GM03348 (cell line): ENCODE results near the gene TMEM239.
A peak's percentile ranks its signal among the peaks of the same experiment; 100 is the strongest.
"Not testable (repeated sequence)": the region's sequence is repeated elsewhere in the genome, so short reads cannot be mapped to it uniquely, and the experiment has no call there.

Source experiments
- DNase-seq: peaks from one replicate; pipeline ENCODE4 v3.0.0; 2012; ENCODE audit warnings: low spot score

The TMEM239 gene

GRCh38 chr20:2816030-2816582 lies at the start of gene TMEM239:
Gene TMEM239 (plus strand): TSS chr20:2816364. CDS start chr20:2816555, 191 bp downstream.
- no peak for DNase-seq

- DNase-seq: peak; percentile 84
Measured at GRCh38 chr20:2767768-2768631, 48.2 kb upstream of the TMEM239 start.

DNA sequence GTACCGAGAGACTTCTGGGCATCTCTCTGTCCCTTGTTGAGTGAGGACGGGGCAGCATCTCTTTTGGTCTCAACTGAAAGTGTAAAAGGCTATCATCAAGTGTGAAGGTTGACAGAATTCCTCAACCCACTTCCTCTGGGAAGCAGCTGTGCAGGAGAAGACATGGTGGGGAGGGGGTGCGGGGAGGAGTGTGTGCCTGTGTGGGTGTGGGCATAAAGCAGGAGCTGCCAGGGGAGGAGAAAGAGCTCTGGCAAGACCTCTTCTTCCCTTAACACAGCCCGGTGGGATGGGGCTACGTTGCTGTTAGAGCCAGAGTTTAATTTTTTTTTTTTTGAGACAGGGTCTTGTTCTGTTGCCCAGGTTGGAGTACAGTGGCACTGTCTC lies 47.5 kb upstream of the TMEM239 start:
- DNase-seq: no peak

- DNase-seq: not testable (repeated sequence)
Measured at GRCh38 chr20:2770091-2770490, 46.1 kb upstream of the TMEM239 start.

DNA sequence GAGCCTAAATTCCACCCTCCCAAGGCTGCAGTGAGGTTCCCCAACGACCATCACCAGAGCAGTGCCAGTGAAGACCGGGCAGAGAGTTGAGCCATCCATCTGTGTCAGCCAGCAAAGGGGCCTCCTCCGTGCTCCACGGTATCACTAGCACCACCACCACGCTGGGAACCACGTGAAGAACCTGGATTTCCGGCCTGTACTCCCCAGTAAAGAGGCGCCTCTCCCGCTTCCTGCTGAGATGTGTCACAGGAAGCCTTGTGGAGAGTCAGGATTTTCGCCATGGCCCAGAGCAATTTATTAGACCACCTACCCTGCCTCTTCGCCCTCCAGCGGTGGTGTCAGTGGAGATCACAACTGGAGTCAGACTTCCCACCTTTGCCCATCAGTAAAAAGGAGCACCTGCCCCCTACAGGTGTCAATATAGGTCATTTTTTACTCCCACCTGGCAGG lies 44.5 kb upstream of the TMEM239 start:
- peak; percentile 2 for DNase-seq

GRCh38 chr20:2773812-2774211 lies 42.4 kb upstream of the TMEM239 start:
- no peak for DNase-seq

- DNase-seq: no peak
Measured at GRCh38 chr20:2775139-2775538, 41.0 kb upstream of the TMEM239 start.

GRCh38 chr20:2778602-2779321 lies 37.4 kb upstream of the TMEM239 start:
- DNase-seq: no peak

DNA sequence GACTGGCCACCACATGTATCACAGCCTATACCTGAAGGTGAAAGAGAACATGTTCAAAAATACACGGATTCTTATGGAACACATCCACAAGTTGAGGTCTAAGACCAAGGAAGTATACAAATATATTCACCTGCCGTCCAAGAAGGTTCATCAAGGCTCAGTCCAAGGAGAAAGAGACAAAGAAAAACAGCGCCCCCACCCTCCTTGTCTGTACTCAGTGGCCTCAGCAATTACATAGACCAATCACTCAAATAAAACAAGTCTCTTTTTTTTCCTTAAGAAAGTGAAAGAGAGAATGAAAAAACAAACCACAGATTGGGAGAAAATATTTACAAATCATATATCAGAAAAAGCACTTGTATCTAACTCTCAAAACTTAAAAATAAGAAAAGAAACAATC lies 35.2 kb upstream of the TMEM239 start:
- DNase-seq: no peak

GRCh38 chr20:2783908-2784566 lies 32.1 kb upstream of the TMEM239 start:
- DNase-seq: no peak

DNA sequence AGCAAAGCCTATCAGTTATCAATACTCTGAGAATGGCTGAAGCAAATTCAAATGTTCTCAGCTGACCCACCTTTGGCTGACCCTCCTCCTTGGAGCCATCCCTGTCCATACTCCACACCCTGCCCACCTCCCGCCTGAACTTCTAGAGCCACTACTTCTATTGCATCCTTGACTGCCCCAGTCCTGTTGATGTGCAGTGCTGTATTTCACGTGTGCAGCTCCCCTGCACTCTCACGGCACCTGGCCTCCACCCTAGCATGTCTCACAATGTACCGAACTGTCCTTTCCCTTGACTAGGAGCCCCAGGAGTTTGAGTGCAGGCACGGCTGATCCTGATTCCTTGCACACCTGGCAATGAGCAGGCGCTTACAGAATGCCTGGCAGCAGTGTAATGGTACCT lies 22.7 kb upstream of the TMEM239 start:
- DNase-seq: no peak

GRCh38 chr20:2794202-2794748 lies 21.9 kb upstream of the TMEM239 start:
- DNase-seq: no peak

- no peak for DNase-seq
Measured at GRCh38 chr20:2794866-2795447, 21.2 kb upstream of the TMEM239 start.

DNA sequence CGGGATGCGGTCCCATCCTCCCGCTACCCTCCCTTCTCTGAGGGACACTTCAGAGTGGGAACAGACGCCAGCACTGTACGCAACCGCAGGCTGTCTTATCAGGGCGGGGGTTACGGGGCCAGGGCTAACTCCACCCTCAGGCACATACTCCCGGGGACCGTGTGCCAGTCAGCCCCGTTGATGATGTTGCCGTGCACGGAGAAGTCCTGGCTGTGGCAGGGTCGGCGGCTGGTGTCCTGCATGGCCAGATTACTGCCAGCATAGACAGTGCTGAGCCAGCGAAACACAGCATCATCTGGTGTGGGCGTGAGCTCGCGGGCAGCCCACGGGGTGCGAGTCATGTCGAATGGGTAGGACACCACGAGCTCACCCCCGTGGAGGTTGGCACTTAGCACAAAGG lies 20.7 kb upstream of the TMEM239 start:
- DNase-seq: no peak

DNA sequence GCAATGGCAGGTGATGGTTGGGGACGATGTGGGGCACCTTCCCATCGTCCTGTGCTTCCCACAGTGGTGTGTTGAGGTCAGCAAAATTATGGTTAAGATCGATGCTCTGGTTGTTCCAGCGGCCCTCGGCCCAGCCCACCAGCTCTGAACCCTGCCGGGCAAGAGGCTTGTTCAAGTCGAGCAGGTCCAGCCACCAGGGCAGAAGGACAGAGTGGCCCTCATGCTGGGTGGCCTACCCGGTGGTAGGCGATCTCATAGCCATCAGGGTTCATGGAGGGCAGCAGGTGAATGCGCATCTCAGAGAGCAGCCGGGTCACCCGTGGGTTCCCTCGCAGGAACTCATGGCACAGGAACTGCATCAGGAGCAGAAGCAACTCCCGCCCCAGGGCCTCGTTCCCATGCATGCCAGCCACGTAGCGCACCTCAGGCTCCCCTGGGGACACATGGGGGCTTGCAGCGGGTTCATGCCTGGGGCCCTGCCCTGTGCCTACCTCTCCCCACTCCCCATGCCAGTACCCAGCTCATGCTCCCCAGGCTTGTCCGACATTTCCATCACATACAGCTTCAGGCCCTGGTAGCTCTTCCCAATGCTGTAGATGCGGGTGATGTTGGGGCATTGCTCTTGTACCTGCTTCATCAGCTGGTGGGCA lies 20.0 kb upstream of the TMEM239 start:
- DNase-seq: no peak

- no peak for DNase-seq
Measured at GRCh38 chr20:2797136-2797983, 18.8 kb upstream of the TMEM239 start.

- no peak for DNase-seq
Measured at GRCh38 chr20:2798095-2798805, 17.9 kb upstream of the TMEM239 start.

GRCh38 chr20:2798814-2799213 lies 17.4 kb upstream of the TMEM239 start:
- DNase-seq: no peak

DNA sequence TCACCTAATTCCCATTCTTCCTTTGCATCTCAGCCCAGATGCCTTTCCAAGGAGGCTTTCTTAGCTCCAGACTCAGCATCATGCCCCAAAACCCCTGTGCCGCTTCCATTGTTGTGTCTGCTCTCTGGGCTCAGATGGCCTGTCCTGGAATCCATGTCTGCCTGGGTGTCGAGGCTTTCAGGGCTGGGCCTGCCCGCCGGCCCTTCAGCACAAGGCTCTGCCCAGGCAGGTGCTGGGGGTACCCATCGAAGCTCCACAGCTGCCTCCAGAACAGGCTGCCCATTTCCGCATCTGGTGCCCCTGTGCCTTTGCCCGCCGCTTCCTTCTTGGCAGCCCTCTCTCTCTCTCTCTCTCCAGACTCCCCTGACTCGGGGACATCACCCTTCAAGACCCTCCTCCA lies 16.9 kb upstream of the TMEM239 start:
- no peak for DNase-seq
